NCI-H226 (cell line): Measurements from ENCODE around the gene CTNNA3.
"Not testable (repeated sequence)": the region's sequence is repeated elsewhere in the genome, so short reads cannot be mapped to it uniquely, and the experiment has no call there.

Source experiments
- DNase-seq: peaks from one replicate; pipeline ENCODE4 v3.0.0-alpha.2; 2015

Gene CTNNA3

GRCh38 chr10:67599597-67599996 is 96.4 kb downstream of the CTNNA3 start:
- no peak for DNase-seq

DNA sequence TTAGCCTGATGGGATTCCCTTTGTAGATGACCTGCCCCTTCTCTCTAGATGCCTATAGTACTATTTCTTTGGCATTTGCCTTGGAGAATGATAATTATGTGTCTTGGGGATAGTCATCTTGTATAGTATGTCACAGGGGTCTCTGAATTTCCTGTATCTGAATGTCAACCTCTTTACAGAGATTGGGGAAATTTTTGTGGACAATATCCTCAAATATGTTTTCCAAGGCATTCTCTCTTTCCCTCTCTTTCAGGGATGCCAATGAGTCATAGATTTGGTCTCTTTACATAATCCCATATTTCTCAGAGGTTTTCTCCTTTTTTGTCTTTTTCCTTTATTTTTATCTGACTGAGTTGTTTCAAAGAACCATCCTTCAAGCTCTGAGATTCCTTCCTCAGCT is 99.4 kb downstream of the CTNNA3 start:
- DNase-seq = no peak

DNA sequence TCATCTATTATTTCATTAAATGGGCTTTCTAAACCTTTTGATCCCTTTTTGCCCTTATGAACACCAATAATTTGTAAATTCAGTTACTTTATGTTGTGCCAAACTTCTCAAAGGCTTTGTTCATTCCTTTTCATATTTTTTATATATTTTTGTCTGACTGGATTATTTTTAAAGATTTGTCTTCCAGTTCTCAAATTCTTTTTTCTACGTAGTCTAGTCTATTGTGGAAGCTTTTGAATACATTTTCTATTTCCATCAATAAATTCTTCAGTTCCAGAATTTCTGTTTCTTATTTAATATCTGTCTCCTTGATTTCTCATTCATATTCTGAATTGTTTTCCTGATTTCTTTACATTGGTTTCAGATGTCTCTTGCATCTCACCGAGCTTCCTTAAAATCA is 108.2 kb downstream of the CTNNA3 start:
- no peak for DNase-seq

DNA sequence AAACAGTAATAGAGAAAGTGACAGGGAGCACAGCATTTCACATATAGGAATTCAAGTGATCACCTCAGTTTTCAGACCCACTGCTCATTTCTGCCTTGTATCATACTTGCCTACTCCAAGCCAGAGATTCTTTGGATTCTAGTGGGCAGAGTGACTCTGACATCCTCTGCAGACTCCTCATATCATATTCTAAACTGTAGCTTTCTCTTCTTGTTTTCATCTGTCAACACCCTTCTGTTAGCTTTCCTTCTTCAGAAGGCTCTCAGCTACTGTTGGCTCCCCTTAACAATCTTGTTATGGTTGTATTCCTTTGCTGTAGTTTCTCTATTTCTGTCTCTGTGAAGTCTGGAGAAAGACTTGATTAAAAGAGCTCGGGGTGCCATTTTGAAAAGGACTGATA is 120.5 kb downstream of the CTNNA3 start:
- DNase-seq = no peak

DNA sequence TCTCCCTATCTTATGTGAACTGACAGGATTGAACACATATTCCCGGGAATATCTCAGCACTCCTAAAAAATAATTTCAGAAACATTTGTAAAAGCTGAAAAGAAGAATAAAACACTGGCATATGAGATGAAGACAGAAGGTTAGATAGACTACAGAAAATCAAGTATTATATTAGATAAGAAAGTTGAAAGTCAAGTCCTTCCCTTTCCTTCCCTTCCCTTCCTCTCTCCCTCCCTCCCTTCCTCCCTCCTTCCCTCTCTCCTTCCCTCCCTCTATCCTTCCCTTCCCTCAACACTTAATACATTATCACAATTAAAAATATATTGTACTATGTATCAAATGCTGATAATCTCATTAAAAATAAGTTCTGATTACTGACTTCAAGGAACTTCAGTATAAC is 122.5 kb downstream of the CTNNA3 start:
- no peak for DNase-seq

DNA sequence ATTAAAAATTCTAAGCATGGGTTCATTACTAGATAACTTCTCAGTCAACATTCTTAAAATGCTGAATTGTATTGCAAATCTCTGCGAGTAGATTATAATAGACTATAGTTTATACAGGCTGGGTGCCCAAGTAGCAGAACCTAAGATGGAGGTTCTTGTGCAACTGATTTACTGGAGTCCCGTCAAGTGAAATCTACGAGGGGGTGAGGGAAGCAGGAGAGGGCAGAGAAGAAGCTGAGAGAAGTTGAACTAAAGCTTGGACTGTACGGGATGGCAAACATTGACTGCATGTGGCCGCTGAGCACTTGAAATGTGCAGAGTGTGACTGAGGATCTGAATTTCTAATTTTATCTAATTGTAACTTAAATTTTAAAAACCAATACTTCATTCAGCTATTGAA is 124.5 kb downstream of the CTNNA3 start:
- DNase-seq = no peak

DNA sequence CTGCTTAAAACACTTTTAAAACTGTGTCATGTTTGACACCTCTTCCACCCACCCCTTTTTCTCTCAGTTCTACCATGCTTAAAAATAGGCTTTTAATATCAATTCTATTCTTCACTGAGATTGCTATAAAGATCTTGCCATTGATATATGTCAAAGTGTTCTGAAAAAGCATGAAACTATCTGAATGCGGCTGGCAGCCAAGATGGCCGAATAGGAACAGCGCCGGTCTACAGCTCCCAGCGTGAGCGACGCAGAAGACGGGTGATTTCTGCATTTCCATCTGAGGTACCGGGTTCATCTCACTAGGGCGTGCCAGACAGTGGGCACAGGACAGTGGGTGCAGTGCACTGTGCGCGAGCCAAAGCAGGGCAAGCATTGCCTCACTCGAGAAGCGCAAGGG is 137.7 kb downstream of the CTNNA3 start:
- DNase-seq = not testable (repeated sequence)

GRCh38 chr10:67553254-67553653 is 142.7 kb downstream of the CTNNA3 start:
- no peak for DNase-seq

DNA sequence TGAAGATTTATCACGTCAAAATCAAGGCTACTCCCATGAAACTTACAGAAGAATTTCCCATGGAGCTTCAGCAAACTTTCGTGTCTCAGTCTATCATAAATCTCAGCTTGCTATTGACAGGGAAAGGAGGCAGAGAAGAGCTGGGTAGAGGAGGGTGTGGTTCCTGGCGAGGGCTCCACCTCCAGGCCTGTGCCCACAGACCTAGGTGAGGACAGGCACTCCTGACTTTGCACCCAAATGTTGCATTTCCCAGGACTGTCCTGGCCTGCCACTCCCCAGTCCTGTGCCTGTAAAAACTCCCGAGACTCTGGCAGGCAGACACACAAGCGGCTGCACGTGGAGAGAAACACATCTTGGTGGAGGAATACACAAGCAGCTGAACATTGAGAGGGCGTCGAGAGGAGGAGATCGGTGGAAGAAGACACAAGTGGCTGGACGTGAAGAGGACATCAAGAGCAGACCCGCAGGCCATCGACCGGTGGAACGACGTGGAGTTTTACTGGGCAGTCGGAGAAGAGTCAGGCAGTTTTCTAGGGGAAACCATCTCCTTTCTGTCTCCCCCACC is 145.1 kb downstream of the CTNNA3 start:
- DNase-seq = no peak

DNA sequence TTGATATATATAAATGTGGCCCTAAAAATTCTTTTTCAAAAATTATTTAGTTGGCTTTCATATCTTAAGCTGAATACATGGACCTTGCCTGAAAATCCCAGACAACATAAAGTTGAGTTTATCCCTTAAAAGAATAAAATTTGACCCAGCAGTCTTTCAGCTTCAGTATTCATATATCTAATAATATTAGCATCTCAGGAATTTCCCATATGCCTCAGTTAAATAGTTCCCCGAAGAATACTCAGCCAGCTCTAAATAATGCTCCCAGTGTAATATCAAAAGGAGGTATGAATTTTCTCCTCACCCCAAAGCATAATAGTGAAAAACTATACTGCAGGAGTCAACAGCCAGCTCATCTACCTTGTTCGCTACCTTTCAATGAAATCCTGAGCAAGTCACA is 145.9 kb downstream of the CTNNA3 start:
- DNase-seq = no peak

- no peak for DNase-seq
These were observed 146.6 kb downstream of the CTNNA3 start for GRCh38 chr10:67549390-67549789.

DNA sequence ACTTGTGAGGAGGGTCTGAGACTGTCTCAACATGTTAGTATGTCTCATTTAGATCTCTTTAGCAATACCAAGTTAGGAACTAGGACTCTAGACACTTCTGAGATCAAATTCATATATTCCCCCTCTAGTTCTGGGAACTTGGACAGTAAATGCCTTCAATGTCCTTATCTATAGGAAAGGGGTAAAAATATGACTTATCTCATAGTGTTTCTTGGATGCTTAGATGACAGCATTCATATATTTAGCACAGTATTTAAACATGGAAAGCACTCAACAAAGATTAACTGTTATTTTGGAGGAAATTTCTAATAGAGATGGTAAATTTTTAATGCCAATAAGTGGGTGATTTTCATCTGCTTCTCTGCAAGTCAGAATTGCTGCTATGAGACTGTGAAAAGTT is 154.6 kb downstream of the CTNNA3 start:
- DNase-seq = no peak

- no peak for DNase-seq
These were observed 156.7 kb downstream of the CTNNA3 start for GRCh38 chr10:67539312-67539711.

DNA sequence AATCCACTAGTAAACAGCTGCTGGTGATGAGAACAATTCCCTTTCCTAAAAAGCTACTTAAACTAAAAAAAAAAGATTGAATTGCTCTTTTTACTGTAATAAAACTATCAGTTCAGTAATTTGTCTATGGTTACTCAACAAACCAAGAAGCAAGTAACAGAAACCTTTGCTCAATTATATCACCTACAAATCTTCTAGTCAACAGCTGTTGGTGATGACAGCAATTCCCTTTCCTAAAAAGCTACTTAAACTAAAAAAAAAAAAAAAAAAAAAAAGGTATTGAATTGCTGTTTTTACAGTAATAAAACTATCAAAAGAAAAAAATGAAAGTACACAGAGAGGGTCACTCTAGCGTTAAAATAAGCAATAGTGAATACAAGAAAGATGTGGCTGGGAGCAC is 158.1 kb downstream of the CTNNA3 start:
- DNase-seq = no peak

GRCh38 chr10:67533376-67533775 is 162.6 kb downstream of the CTNNA3 start:
- no peak for DNase-seq

GRCh38 chr10:67530990-67531389 is 165.0 kb downstream of the CTNNA3 start:
- not testable (repeated sequence) for DNase-seq

GRCh38 chr10:67527351-67527750 is 168.6 kb downstream of the CTNNA3 start:
- no peak for DNase-seq

- no peak for DNase-seq
These were observed 174.4 kb downstream of the CTNNA3 start for GRCh38 chr10:67521546-67521945.

DNA sequence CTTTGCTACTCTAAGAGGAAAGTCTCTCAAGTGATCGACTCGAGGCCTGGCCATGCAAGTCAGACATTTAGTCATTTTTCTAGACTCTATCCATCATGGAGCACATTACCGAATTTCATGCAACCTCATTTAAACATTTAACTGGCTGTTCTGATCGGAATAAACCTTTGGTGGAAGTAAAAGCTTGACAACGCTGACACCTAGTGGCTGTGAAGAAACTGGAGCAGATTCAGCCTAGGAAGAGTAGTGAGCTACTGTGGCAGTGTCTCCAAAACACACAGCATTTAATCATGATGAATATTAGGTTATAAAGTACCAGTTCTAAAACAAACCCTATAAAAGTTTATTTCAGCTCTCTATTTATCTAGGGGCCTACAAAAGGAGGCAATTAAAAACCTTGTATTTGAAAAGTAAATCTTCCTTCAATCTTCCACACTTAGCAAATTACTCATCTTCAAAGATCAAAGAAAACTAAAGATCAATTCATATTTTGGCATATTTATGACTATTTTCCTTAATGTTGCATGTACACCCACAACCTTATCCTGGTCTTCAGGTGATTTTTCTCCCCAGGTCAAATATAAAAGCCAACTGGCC is 175.0 kb downstream of the CTNNA3 start:
- peak; percentile 12 for DNase-seq

DNA sequence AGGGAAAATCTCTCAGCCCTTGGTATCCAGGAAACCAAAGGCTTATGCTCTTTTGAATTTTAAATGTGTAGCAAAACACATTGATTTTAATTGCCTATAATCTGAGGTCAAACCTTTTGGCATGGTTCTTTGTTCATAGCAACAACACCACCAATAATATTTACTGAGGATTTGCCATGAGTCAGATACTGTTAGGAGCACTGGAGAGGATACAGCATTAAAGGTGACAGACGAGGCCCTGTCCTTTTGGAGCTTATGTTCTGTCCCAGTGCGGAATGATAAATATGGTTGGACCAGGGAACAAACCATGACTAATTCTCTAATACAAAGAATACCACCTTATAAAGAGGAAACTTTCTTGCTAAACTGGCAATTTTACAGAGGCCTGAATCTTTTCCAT is 176.6 kb downstream of the CTNNA3 start:
- DNase-seq = no peak

DNA sequence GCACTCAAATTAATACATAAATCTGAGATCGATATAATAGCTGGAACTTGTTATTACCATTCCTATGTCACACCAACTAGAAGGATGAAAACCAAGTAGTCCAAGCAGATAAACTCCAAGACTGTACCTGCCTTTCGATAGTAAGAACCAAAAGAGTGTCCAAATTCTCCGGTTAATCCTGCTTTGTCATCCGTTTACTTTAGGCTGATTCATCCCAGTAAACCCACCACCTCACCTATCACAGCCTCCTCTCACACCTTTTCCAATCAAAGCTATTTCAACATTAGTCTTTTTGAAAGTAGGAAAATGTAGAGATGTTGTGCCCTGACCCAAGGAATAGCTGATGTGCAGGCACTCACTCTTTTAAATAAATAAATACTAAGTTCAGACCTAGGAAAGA is 177.2 kb downstream of the CTNNA3 start:
- DNase-seq = no peak

DNA sequence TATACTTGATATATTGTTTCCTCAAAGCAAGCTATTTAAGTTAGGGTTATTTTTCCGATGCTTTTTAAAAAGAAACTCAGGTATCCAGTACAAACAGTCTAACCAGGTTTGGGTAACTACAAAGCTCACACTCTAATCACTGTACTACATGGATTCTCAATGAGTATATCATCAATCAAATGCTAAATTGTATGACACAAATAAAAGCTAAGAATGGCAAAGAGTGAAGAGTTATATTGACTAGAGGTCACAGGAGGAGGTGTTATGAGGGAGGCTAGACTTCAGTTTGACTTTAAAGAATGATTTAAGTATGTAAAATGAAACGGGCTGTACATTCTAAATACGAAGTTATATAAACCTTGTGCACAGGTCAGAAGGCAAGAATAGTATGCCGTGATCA is 178.0 kb downstream of the CTNNA3 start:
- no peak for DNase-seq

GRCh38 chr10:67506757-67507091 is 189.3 kb downstream of the CTNNA3 start:
- DNase-seq = no peak

DNA sequence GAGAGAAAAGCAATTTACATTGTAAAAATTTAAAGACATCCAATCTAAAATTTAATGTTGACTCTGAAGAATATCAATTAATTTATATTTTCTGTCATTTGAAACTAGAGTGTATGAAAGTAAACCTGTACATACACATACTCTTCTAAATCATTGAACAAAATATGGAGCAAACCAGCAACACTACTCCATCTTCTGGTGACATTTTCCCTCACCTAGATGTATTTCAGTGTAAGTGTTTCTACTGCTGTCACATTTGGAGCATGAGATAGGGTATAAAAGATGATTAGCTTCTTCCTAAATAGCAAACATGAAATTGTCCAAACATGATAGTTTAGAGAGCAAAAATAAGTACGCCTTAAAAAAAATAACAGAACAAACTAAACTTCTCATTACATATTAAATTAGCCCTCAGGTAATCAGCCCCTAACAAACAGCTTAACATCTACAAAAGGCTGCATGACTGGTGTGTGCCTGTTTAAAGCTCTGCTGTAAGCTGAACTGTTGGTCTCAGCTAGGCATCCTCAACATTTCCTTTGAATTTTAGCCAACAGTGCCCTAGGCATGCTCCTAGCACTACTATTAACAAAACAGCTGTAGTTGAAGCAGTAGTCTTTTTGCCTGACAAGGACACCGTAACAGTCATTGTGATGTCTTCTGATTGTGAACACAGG is 189.8 kb downstream of the CTNNA3 start:
- no peak for DNase-seq
